ENCODE results near the gene DDIAS. TPM values are rescaled to one million over a fixed set of nuclear protein-coding genes. Genes with fewer than 3 reads are reported as not detected.

DDIAS gene
- total RNA-seq, 3 donors from 2014 or later = 0.87 to 4.4 (median 1.2) TPM

- no peak for ATAC-seq
- intact Hi-C loops (cut with DNase I, micrococcal nuclease) = no loop called here
These were observed 72.6 kb downstream of the DDIAS start for GRCh38 chr11:82974135-82974534.

GRCh38 chr11:82974851-82975250 is 73.3 kb downstream of the DDIAS start:
- no peak for ATAC-seq
- Histone ChIP-seq H3K4me1 (ENCODE audit: low read depth) (no peaks in the 10 kb centered on the region), H3K36me3 (ENCODE audit: low read depth) (no peaks in the 10 kb centered on the region), H3K4me3 (no peak overlapping the region), H3K9me3 (no peaks in the 10 kb centered on the region)
- intact Hi-C loops (cut with DNase I, micrococcal nuclease) = no loop called here
- no peak for DNase-seq
- TF ChIP-seq CTCF (IDR thresholded peaks at IDR 0.05) = no peak

More at GRCh38 chr11:82974135-82974534, 72.6 kb downstream of the DDIAS start:
- Histone ChIP-seq H3K4me3 (no peak overlapping the region), H3K9me3 (no peaks in the 10 kb centered on the region), H3K36me3 (ENCODE audit: low read depth) (no peaks in the 10 kb centered on the region), H3K4me1 (ENCODE audit: low read depth) (no peaks in the 10 kb centered on the region)
- DNase-seq = no peak
- no peak for TF ChIP-seq CTCF (IDR thresholded peaks at IDR 0.05)

GRCh38 chr11:82975882-82976281 is 74.3 kb downstream of the DDIAS start:
- DNase-seq (no peak), ATAC-seq (no peak)
- TF ChIP-seq CTCF (IDR thresholded peaks at IDR 0.05) = no peak
- H3K36me3 ChIP-seq (ENCODE audit: low read depth) = no peaks in the 10 kb centered on the region
- H3K9me3 ChIP-seq = no peaks in the 10 kb centered on the region
- no peak overlapping the region for H3K4me3 ChIP-seq
- intact Hi-C loops (cut with DNase I, micrococcal nuclease) = no loop called here
- no peaks in the 10 kb centered on the region for H3K4me1 ChIP-seq (ENCODE audit: low read depth)

GRCh38 chr11:82976786-82977185 is 75.2 kb downstream of the DDIAS start:
- intact Hi-C loops (cut with DNase I, micrococcal nuclease) = no loop called here
- Histone ChIP-seq H3K36me3 (ENCODE audit: low read depth) (no peaks in the 10 kb centered on the region), H3K9me3 (no peaks in the 10 kb centered on the region), H3K4me3 (no peak overlapping the region), H3K4me1 (ENCODE audit: low read depth) (no peaks in the 10 kb centered on the region)
- ATAC-seq (no peak), DNase-seq (no peak)
- TF ChIP-seq CTCF (IDR thresholded peaks at IDR 0.05) = no peak

GRCh38 chr11:82978422-82979099 is 77.0 kb downstream of the DDIAS start:
- Histone ChIP-seq H3K4me1 (ENCODE audit: low read depth) (no peaks in the 10 kb centered on the region), H3K4me3 (no peak overlapping the region), H3K36me3 (ENCODE audit: low read depth) (no peaks in the 10 kb centered on the region), H3K9me3 (no peaks in the 10 kb centered on the region)
- intact Hi-C loops (cut with DNase I, micrococcal nuclease) = no loop called here
- no peak for TF ChIP-seq CTCF (IDR thresholded peaks at IDR 0.05)
- peak; percentile 11 for ATAC-seq
- DNase-seq = no peak

- no peaks in the 10 kb centered on the region for H3K4me1 ChIP-seq (ENCODE audit: low read depth)
- intact Hi-C loops (cut with DNase I, micrococcal nuclease) = no loop called here
- H3K36me3 ChIP-seq (ENCODE audit: low read depth) = no peaks in the 10 kb centered on the region
- ATAC-seq = no peak
- DNase-seq = no peak
- H3K9me3 ChIP-seq = no peaks in the 10 kb centered on the region
- TF ChIP-seq CTCF (IDR thresholded peaks at IDR 0.05) = no peak
- no peak overlapping the region for H3K4me3 ChIP-seq
These were observed 78.3 kb downstream of the DDIAS start for GRCh38 chr11:82979824-82980223.

Measured in mucosa of descending colon (tissue), 3 donors.